OCI-LY7 (cell line): ENCODE data around the gene ACER2.

Source experiments
- CTCF ChIP-seq: fragments of 200-600 bp; sonication (generic); conservative IDR thresholded peaks from 2 replicates; pipeline ENCODE4 v1.5.1; 2014; ENCODE audit warnings: mild to moderate bottlenecking, antibody characterized with exemption, low read length, moderate library complexity, mixed read lengths
- EZH2phosphoT487 ChIP-seq: fragments of 200-600 bp; sonication (generic); IDR thresholded peaks from 2 replicates; pipeline ENCODE4 v1.6.1; 2018; ENCODE audit warnings: low read depth, borderline replicate concordance, mild to moderate bottlenecking, mixed run types, antibody characterized with exemption, low read length, moderate library complexity, mixed read lengths

GRCh38 chr9:19492775-19493173, 84.0 kb downstream of the ACER2 start:
- no peak for TF ChIP-seq EZH2phosphoT487
- no peak for TF ChIP-seq CTCF
